ENCODE data around the gene PIK3C2G.

- TF ChIP-seq CTCF (IDR thresholded peaks at IDR 0.05): no peak
- TF ChIP-seq POLR2AphosphoS5 (IDR thresholded peaks at IDR 0.05): no peak
- no peak for TF ChIP-seq POLR2A (IDR thresholded peaks at IDR 0.05)
- no peak for TF ChIP-seq EP300 (IDR thresholded peaks at IDR 0.05)
Observed at GRCh38 chr12:18456344-18456743, 195.0 kb downstream of the PIK3C2G start.
